T-helper 1 cell treated with Interleukin-12 subunit alpha and Interleukin-12 subunit beta and Interleukin-4 antibody, amounts not matched to agents 30 ng/mL and 1 ng/mL, for 36 hours (primary cell): ENCODE data around the gene LIN37. TPM values are rescaled to one million over a fixed set of nuclear protein-coding genes. Genes with fewer than 3 reads are reported as not detected.

Source experiments
- intact Hi-C: fragments of 100-400 bp; cut with micrococcal nuclease; formaldehyde crosslinking; loops from one replicate; pipeline ENCODE4 v1.15.1; 2024
- total RNA-seq: library from RNA; stranded (reverse); gene quantifications from 2 replicates; pipeline ENCODE4 v1.2.3, GENCODE V29; 2022

Gene LIN37
- 15.0 and 15.5 TPM in 2 replicates for total RNA-seq

GRCh38 chr19:35748106-35749020 is at the start of gene LIN37:
LIN37 (plus strand) TSS chr19:35748576; CDS start chr19:35748725, 149 bp downstream.
- intact Hi-C loops: loop anchor here (1.0 to 10.0 kb wide), 16 partner anchors 8 to 1626 kb away; partner anchors contain the start of genes ALKBH6, ARHGAP33, HAUS5 and POLR2I

GRCh38 chr19:35702223-35703012 is 46.0 kb upstream of the LIN37 start:
- intact Hi-C loops: loop anchor here (1.0 kb wide), 7 partner anchors 8 to 58 kb away; partner anchors contain the start of genes COX6B1 and LIN37

- intact Hi-C loops: no loop called here
Measured at GRCh38 chr19:35703343-35703742, 45.0 kb upstream of the LIN37 start.

GRCh38 chr19:35704218-35704617 is 44.2 kb upstream of the LIN37 start, which contains the start of gene ZBTB32:
ZBTB32 (plus strand) TSS chr19:35704558; CDS start chr19:35714627, 10,069 bp downstream.
- intact Hi-C loops: no loop called here

- intact Hi-C loops: no loop called here
Measured at GRCh38 chr19:35708391-35708790, 40.0 kb upstream of the LIN37 start.

GRCh38 chr19:35710784-35711723 is 37.3 kb upstream of the LIN37 start:
- intact Hi-C loops: loop anchor here (5.0 kb wide), 1 partner anchor 499 kb away; no protein-coding TSS in a partner anchor

- intact Hi-C loops: loop anchor here (1.0 to 5.0 kb wide), 4 partner anchors 11 to 501 kb away; partner anchors contain the start of genes COX6B1, THAP8 and WDR62
Measured at GRCh38 chr19:35712567-35713505, 35.5 kb upstream of the LIN37 start.

- intact Hi-C loops: loop anchor here (1.0 to 5.0 kb wide), 4 partner anchors 11 to 501 kb away; partner anchors contain the start of genes COX6B1, THAP8 and WDR62
Measured at GRCh38 chr19:35713506-35713850, 34.9 kb upstream of the LIN37 start.

GRCh38 chr19:35713904-35714495 is 34.4 kb upstream of the LIN37 start:
- intact Hi-C loops: loop anchor here (1.0 to 5.0 kb wide), 4 partner anchors 12 to 502 kb away; partner anchors contain the start of genes COX6B1, THAP8 and WDR62

GRCh38 chr19:35714601-35715354 is 33.6 kb upstream of the LIN37 start:
- intact Hi-C loops: loop anchor here (5.0 kb wide), 2 partner anchors 87 to 502 kb away; partner anchors contain the start of gene RBM42

- intact Hi-C loops: loop anchor here (5.0 kb wide), 1 partner anchor 88 kb away; the partner anchor contains the start of gene RBM42
Measured at GRCh38 chr19:35715355-35715809, 33.0 kb upstream of the LIN37 start.

- intact Hi-C loops: loop anchor here (2.0 to 5.0 kb wide), 2 partner anchors 29 to 89 kb away; partner anchors contain the start of genes PSENEN, RBM42 and U2AF1L4
Measured at GRCh38 chr19:35715981-35716800, 32.2 kb upstream of the LIN37 start.

GRCh38 chr19:35716801-35717664 is 31.3 kb upstream of the LIN37 start:
- intact Hi-C loops: loop anchor here (1.0 to 5.0 kb wide), 18 partner anchors 15 to 398 kb away; partner anchors contain the start of genes ALKBH6, ARHGAP33, COX6B1 and HAUS5

- intact Hi-C loops: loop anchor here (1.0 to 5.0 kb wide), 18 partner anchors 16 to 397 kb away; partner anchors contain the start of genes ALKBH6, ARHGAP33, COX6B1 and HAUS5
Measured at GRCh38 chr19:35717665-35718344, 30.6 kb upstream of the LIN37 start, which contains the start of gene KMT2B. KMT2B (plus strand) TSS chr19:35718003; CDS start chr19:35718019, 16 bp downstream.
